Stomach (tissue), 9 donors: ENCODE data around the gene KMT2E. TPM values are rescaled to one million over a fixed set of nuclear protein-coding genes. Genes with fewer than 3 reads are reported as not detected.

Experiments used
- DNase-seq, 2 donors: peaks; one replicate each; pipeline versions ENCODE4 v3.0.0 to v3.0.0-alpha.2; 2013 to 2019
- H3K27ac ChIP-seq, 5 donors: fragments of 200-600 bp in 4 of 5; sonication (generic) in 4 of 5; one replicate each; pipeline ENCODE4 v1.5.1; 2013 to 2019; ENCODE audit warnings: mild to moderate bottlenecking in 1 of 5, moderate library complexity in 1 of 5
- H3K27me3 ChIP-seq, 3 donors: fragments of 200-600 bp; sonication (generic); one replicate each; pipeline ENCODE4 v1.5.1; 2017 to 2019; ENCODE audit warnings: mixed run types in 1 of 3
- H3K36me3 ChIP-seq, 4 donors: fragments of 200-600 bp; sonication (generic); 1 replicate in 3 of 4; 2 replicates in 1 of 4; pipeline ENCODE4 v1.5.1; 2016 to 2019
- H3K4me1 ChIP-seq, 4 donors: fragments of 200-600 bp; sonication (generic); one replicate each; pipeline ENCODE4 v1.5.1; 2016 to 2019
- H3K4me3 ChIP-seq, 4 donors: fragments of 200-600 bp; sonication (generic) in 3 of 4; one replicate each; pipeline ENCODE4 v1.5.1; 2016 to 2019; ENCODE audit warnings: mild to moderate bottlenecking in 1 of 4
- H3K9me3 ChIP-seq, 4 donors: fragments of 200-600 bp; sonication (generic); one replicate each; pipeline ENCODE4 v1.5.1; 2016 to 2019
- CTCF ChIP-seq, 7 experiments: fragments of 450-650 bp in 4 of 7; fragments of 200-600 bp in 3 of 7; sonication (generic) in 3 of 7; IDR thresholded peaks; one replicate each; pipeline ENCODE4 v1.5.1; 2016 to 2019; ENCODE audit warnings: antibody characterized with exemption in 7 of 7, control low read depth in 2 of 7, mild to moderate bottlenecking in 1 of 7
- EP300 ChIP-seq: sonication (generic); formaldehyde crosslinking; IDR thresholded peaks from one replicate; pipeline ENCODE4 v1.6.1; 2017; ENCODE audit warnings: antibody characterized with exemption
- POLR2A ChIP-seq, 4 donors: fragments of 450-650 bp; IDR thresholded peaks; one replicate each; pipeline ENCODE4 v1.6.1; 2016; ENCODE audit warnings: antibody characterized with exemption in 4 of 4, control low read depth in 2 of 4, mild to moderate bottlenecking in 1 of 4, moderate library complexity in 1 of 4
- POLR2AphosphoS5 ChIP-seq, 3 donors: sonication (generic); formaldehyde crosslinking; IDR thresholded peaks; one replicate each; pipeline ENCODE4 v1.6.1; 2016; ENCODE audit warnings: antibody characterized with exemption in 3 of 3
- WGBS, 5 donors: extraction: QIAGEN DNeasy Blood & Tissue Kit in 3 of 5; methylation state at CpG; one replicate each; pipeline versions ENCODE4 v1.1.5 to v1.1.7; 2013 to 2018; 5-methylcytosine and 5-hydroxymethylcytosine counted together
- intact Hi-C: fragments of 100-400 bp; cut with DNase I; formaldehyde crosslinking; loops from one replicate; pipeline ENCODE4 v1.15.1; 2023; ENCODE audit warnings: low total_unique reads
- polyA plus RNA-seq, 3 donors: library from polyadenylated mRNA; stranded (reverse); fragments of 200-250 nt; gene quantifications; one replicate each; pipeline ENCODE4 v1.2.3, GENCODE V29; 2013
- total RNA-seq, 5 donors: library from RNA; depleted of rRNA; stranded (reverse); fragments of >200 nt; gene quantifications; one replicate each; pipeline versions ENCODE4 v1.1.0 to v1.2.3, GENCODE V29; 2014 to 2016
- donor health status: healthy with polysubstance abuse.
- donor health status: Bipolar disorder and iron deficiency.
- donor health status: healthy.

The KMT2E gene
- total and polyA plus RNA-seq, 8 donors = 9.4 to 330 (median 67.7) TPM

GRCh38 chr7:105102557-105103352 is 88.8 kb downstream of the KMT2E start:
- DNase-seq = no peak
- intact Hi-C loops = no loop called here
- Histone ChIP-seq H3K36me3 (peaks cover 25 to 91% (median 63%) of the 10 kb centered on the region in 4 donors), H3K4me3 (no peak overlapping the region), H3K9me3 (no peaks in the 10 kb centered on the region), H3K27ac (peak overlapping the region in 2 of 5 donors; percentile 14 to 52), H3K4me1 (peaks cover 0 to 66% (median 30%) of the 10 kb centered on the region in 4 donors), H3K27me3 (no peaks in the 10 kb centered on the region)
- WGBS, 5 donors = 71 to 79% (median 74%) methylated on average over 4 of the region's 4 CpGs
- TF ChIP-seq POLR2A (IDR thresholded peaks at IDR 0.05) (no peak), POLR2AphosphoS5 (IDR thresholded peaks at IDR 0.05) (no peak)

- TF ChIP-seq POLR2A (IDR thresholded peaks at IDR 0.05) = no peak
- no peak for TF ChIP-seq CTCF (IDR thresholded peaks at IDR 0.05)
- TF ChIP-seq POLR2AphosphoS5 (IDR thresholded peaks at IDR 0.05) = no peak
- TF ChIP-seq EP300 = no peak
- Histone ChIP-seq H3K4me1 (peaks cover 0 to 47% (median 15%) of the 10 kb centered on the region in 4 donors), H3K27me3 (no peaks in the 10 kb centered on the region), H3K27ac (peak overlapping the region in 2 of 5 donors; percentile 29 to 35), H3K4me3 (no peak overlapping the region), H3K9me3 (no peaks in the 10 kb centered on the region), H3K36me3 (peaks cover 34 to 100% (median 84%) of the 10 kb centered on the region in 4 donors)
- DNase-seq = no peak
- intact Hi-C loops = no loop called here
- WGBS, 5 donors = 61 to 78% (median 70%) methylated on average over 2 of the region's 2 CpGs
Measured at GRCh38 chr7:105105579-105105978, 91.6 kb downstream of the KMT2E start.

- Histone ChIP-seq H3K27me3 (no peaks in the 10 kb centered on the region), H3K4me1 (peaks cover 0 to 47% (median 15%) of the 10 kb centered on the region in 4 donors), H3K27ac (no peak overlapping the region), H3K9me3 (no peaks in the 10 kb centered on the region), H3K4me3 (no peak overlapping the region), H3K36me3 (peaks cover 42 to 100% (median 90%) of the 10 kb centered on the region in 4 donors)
- TF ChIP-seq CTCF (IDR thresholded peaks at IDR 0.05) (no peak), POLR2AphosphoS5 (IDR thresholded peaks at IDR 0.05) (no peak), EP300 (no peak), POLR2A (IDR thresholded peaks at IDR 0.05) (no peak)
- intact Hi-C loops = no loop called here
- DNase-seq = no peak
- WGBS, 5 donors = 77 to 91% (median 85%) methylated on average over 6 of the region's 6 CpGs
Measured at GRCh38 chr7:105106473-105106872, 92.5 kb downstream of the KMT2E start.

- TF ChIP-seq EP300 = no peak
- TF ChIP-seq POLR2AphosphoS5 (IDR thresholded peaks at IDR 0.05) = no peak
- TF ChIP-seq CTCF (IDR thresholded peaks at IDR 0.05) = no peak
- TF ChIP-seq POLR2A (IDR thresholded peaks at IDR 0.05) = no peak
- Histone ChIP-seq H3K4me1 (peaks cover 6 to 47% (median 20%) of the 10 kb centered on the region in 4 donors), H3K27ac (no peak overlapping the region), H3K27me3 (no peaks in the 10 kb centered on the region), H3K9me3 (no peaks in the 10 kb centered on the region), H3K4me3 (no peak overlapping the region), H3K36me3 (peaks cover 50 to 100% (median 93%) of the 10 kb centered on the region in 4 donors)
- no peak for DNase-seq
- 88 to 92% (median 91%) methylated on average over 9 of the region's 9 CpGs for WGBS, 5 donors
- intact Hi-C loops = no loop called here
Measured at GRCh38 chr7:105107458-105107857, 93.5 kb downstream of the KMT2E start.
